Fibroblast of lung (primary cell): ENCODE data around the gene GPR176.

Source experiments
- EZH2 ChIP-seq: IDR thresholded peaks from 2 replicates; pipeline ENCODE4 v1.5.1; 2012; ENCODE audit warnings: low read length, control low read depth, mild to moderate bottlenecking; ENCODE audit errors: missing control alignments
- TF ChIP-seq, protein P1 (sequence below), 2 donors: IDR thresholded peaks in 1 of 2; conservative IDR thresholded peaks in 1 of 2; 1 replicate in 1 of 2; 2 replicates in 1 of 2; pipeline ENCODE4 v1.5.1; 2011 to 2012; ENCODE audit warnings: low read length in 2 of 2, control low read depth in 1 of 2, inconsistent platforms in 1 of 2, low read depth in 1 of 2, mild to moderate bottlenecking in 1 of 2

DNA sequence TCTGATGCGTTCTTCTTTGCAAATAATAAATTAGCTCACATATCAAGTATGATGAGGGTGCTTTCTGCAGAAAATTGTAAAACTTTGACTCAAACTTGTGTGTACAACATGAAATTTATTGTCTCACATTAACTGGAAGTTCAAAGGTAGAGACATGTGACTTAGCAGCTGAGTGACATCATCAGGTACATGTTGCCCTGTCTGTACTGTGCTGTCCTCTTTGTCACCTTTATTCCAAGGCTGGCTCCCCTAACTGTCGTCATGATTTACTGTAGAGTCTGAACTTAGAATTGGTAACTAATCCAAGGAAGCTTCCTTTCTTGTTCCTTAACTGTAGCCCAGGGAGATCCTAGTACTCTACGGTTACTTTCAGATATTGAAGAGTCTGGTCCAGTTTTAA lies 125.1 kb downstream of the GPR176 start:
- TF ChIP-seq, protein P1, sequence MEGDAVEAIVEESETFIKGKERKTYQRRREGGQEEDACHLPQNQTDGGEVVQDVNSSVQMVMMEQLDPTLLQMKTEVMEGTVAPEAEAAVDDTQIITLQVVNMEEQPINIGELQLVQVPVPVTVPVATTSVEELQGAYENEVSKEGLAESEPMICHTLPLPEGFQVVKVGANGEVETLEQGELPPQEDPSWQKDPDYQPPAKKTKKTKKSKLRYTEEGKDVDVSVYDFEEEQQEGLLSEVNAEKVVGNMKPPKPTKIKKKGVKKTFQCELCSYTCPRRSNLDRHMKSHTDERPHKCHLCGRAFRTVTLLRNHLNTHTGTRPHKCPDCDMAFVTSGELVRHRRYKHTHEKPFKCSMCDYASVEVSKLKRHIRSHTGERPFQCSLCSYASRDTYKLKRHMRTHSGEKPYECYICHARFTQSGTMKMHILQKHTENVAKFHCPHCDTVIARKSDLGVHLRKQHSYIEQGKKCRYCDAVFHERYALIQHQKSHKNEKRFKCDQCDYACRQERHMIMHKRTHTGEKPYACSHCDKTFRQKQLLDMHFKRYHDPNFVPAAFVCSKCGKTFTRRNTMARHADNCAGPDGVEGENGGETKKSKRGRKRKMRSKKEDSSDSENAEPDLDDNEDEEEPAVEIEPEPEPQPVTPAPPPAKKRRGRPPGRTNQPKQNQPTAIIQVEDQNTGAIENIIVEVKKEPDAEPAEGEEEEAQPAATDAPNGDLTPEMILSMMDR (conservative IDR thresholded peaks at IDR 0.05 in 1 of 2, IDR thresholded peaks at IDR 0.05 in 1 of 2; ENCODE audit: low read depth in 1 of 2, low read length in 2 of 2), result no peak
- no peak for TF ChIP-seq EZH2
